MM.1S (cell line): Measurements from ENCODE around the gene MAGEA8.

Experiments
- DNase-seq: peaks from one replicate; pipeline ENCODE4 v3.0.0-alpha.2; 2015
- H2AFZ ChIP-seq: fragments of 300-600 bp; sonication (generic); 2 replicates; pipeline ENCODE4 v1.6.0; 2016; ENCODE audit warnings: antibody characterized with exemption, low read length
- H3F3A ChIP-seq: fragments of 300-600 bp; sonication (generic); 2 replicates; pipeline ENCODE4 v1.6.1; 2016; ENCODE audit warnings: mild to moderate bottlenecking, antibody characterized with exemption, low read length, moderate library complexity, mixed read lengths; ENCODE audit not compliant: insufficient read depth
- H3K27ac ChIP-seq: fragments of 300-600 bp; sonication (generic); 2 replicates; pipeline ENCODE4 v1.5.1; 2016; ENCODE audit warnings: mild to moderate bottlenecking, low read length
- H3K27me3 ChIP-seq: fragments of 300-600 bp; sonication (generic); replicated peaks from 2 replicates; pipeline ENCODE4 v1.6.0; 2016; ENCODE audit warnings: low read length; ENCODE audit not compliant: insufficient read depth
- H3K36me3 ChIP-seq: fragments of 300-600 bp; sonication (generic); replicated peaks from 2 replicates; pipeline ENCODE4 v1.6.1; 2016; ENCODE audit warnings: mild to moderate bottlenecking, low read length, mixed read lengths; ENCODE audit not compliant: insufficient read depth
- H3K4me1 ChIP-seq: fragments of 300-600 bp; sonication (generic); 2 replicates; pipeline ENCODE4 v1.6.1; 2016; ENCODE audit warnings: low read length, mixed read lengths
- H3K4me2 ChIP-seq: fragments of 300-600 bp; sonication (generic); 2 replicates; pipeline ENCODE4 v1.6.0; 2016; ENCODE audit warnings: low read depth, low read length
- H3K4me3 ChIP-seq: fragments of 300-600 bp; sonication (generic); 2 replicates; pipeline ENCODE4 v1.5.1; 2016; ENCODE audit warnings: low read length, mixed read lengths
- H3K79me2 ChIP-seq: fragments of 300-600 bp; sonication (generic); 2 replicates; pipeline ENCODE4 v1.6.1; 2016; ENCODE audit warnings: mixed run types, low read length, mixed read lengths
- H3K9ac ChIP-seq: fragments of 300-600 bp; sonication (generic); 2 replicates; pipeline ENCODE4 v1.6.1; 2016; ENCODE audit warnings: low read length, mixed read lengths
- H3K9me2 ChIP-seq: fragments of 300-600 bp; sonication (generic); replicated peaks from 2 replicates; pipeline ENCODE4 v1.6.1; 2016; ENCODE audit warnings: mild to moderate bottlenecking, low read length, mixed read lengths; ENCODE audit not compliant: insufficient read depth
- H3K9me3 ChIP-seq: fragments of 300-600 bp; sonication (generic); replicated peaks from 2 replicates; pipeline ENCODE4 v1.6.1; 2016; ENCODE audit warnings: mild to moderate bottlenecking, low read length, mixed read lengths; ENCODE audit not compliant: insufficient read depth
- H4K20me1 ChIP-seq: fragments of 300-600 bp; sonication (generic); 2 replicates; pipeline ENCODE4 v1.6.1; 2016; ENCODE audit warnings: mild to moderate bottlenecking, low read length, moderate library complexity, mixed read lengths; ENCODE audit not compliant: insufficient read depth
- CTCF ChIP-seq: fragments of 300-600 bp; sonication (generic); IDR thresholded peaks from 2 replicates; pipeline ENCODE4 v1.5.1; 2016; ENCODE audit warnings: antibody characterized with exemption, low read length, mixed read lengths
- EZH2 ChIP-seq: fragments of 300-600 bp; sonication (generic); optimal IDR thresholded peaks from 2 replicates; pipeline ENCODE3; 2017; ENCODE audit warnings: low read depth, mild to moderate bottlenecking, antibody characterized with exemption, low read length, mixed read lengths
- EZH2phosphoT487 ChIP-seq: fragments of 300-600 bp; sonication (generic); IDR thresholded peaks from 2 replicates; pipeline ENCODE4 v1.6.1; 2018; ENCODE audit warnings: antibody characterized with exemption, low read length

MAGEA8 gene

GRCh38 chrX:149837639-149838038, 43.3 kb upstream of the MAGEA8 start:
- H2AFZ ChIP-seq: no peak overlapping the region
- no peaks in the 10 kb centered on the region for H3K36me3 ChIP-seq
- no peak overlapping the region for H3K27ac ChIP-seq
- no peaks in the 10 kb centered on the region for H3K4me1 ChIP-seq
- H3K9me2 ChIP-seq: no peaks in the 10 kb centered on the region
- H3K4me2 ChIP-seq: no peak overlapping the region
- TF ChIP-seq EZH2phosphoT487 (no peak), CTCF (no peak), EZH2 (no peak)
- no peaks in the 10 kb centered on the region for H3K79me2 ChIP-seq
- no peak overlapping the region for H3K4me3 ChIP-seq
- no peaks in the 10 kb centered on the region for H3K9me3 ChIP-seq
- no peak for DNase-seq
- H3F3A ChIP-seq: no peaks in the 10 kb centered on the region
- H4K20me1 ChIP-seq: no peaks in the 10 kb centered on the region
- H3K27me3 ChIP-seq: no peaks in the 10 kb centered on the region
- no peak overlapping the region for H3K9ac ChIP-seq

- no peaks in the 10 kb centered on the region for H3K9me3 ChIP-seq
- H4K20me1 ChIP-seq: no peaks in the 10 kb centered on the region
- no peaks in the 10 kb centered on the region for H3K36me3 ChIP-seq
These were observed 39.1 kb upstream of the MAGEA8 start for GRCh38 chrX:149841929-149842328.

DNA sequence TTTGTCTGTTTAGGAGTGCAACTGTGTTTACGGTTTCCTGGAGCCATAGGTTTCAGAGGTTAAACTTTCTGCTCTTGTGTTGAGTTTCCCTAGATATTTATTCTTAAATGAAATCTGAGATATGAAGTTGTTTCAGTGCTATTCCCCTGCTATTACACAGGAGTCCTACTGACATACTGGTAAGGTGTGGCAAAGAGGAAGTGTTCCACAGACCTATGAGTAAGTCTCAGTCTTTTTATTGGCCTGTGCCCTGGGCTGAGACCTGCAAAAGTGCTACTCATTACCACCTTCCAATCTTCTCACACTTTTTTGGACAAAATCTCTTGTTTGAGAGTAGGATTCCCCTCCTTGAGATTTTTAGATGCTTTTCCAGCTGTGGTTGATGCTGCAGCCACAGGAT, 35.6 kb upstream of the MAGEA8 start:
- Histone ChIP-seq H3K27ac (no peak overlapping the region), H3F3A (no peaks in the 10 kb centered on the region), H3K4me3 (no peak overlapping the region), H3K36me3 (no peaks in the 10 kb centered on the region), H3K4me2 (no peak overlapping the region), H3K79me2 (no peaks in the 10 kb centered on the region), H3K9ac (no peak overlapping the region), H4K20me1 (no peaks in the 10 kb centered on the region), H3K9me3 (no peaks in the 10 kb centered on the region), H3K4me1 (no peaks in the 10 kb centered on the region), H3K9me2 (no peaks in the 10 kb centered on the region), H3K27me3 (no peaks in the 10 kb centered on the region), H2AFZ (no peak overlapping the region)
- TF ChIP-seq EZH2phosphoT487 (no peak), CTCF (no peak), EZH2 (no peak)
- DNase-seq: no peak

More at GRCh38 chrX:149841929-149842328, 39.1 kb upstream of the MAGEA8 start:
- Histone ChIP-seq H3K4me1 (no peaks in the 10 kb centered on the region), H3K9me2 (no peaks in the 10 kb centered on the region), H3K27ac (no peak overlapping the region), H2AFZ (no peak overlapping the region), H3K27me3 (no peaks in the 10 kb centered on the region), H3K4me3 (no peak overlapping the region), H3K9ac (no peak overlapping the region), H3K79me2 (no peaks in the 10 kb centered on the region), H3K4me2 (no peak overlapping the region), H3F3A (no peaks in the 10 kb centered on the region)
- DNase-seq: no peak
- TF ChIP-seq EZH2 (no peak), EZH2phosphoT487 (no peak)

GRCh38 chrX:149846789-149847188, 34.2 kb upstream of the MAGEA8 start:
- H3K27me3 ChIP-seq: no peaks in the 10 kb centered on the region
- H3K79me2 ChIP-seq: no peaks in the 10 kb centered on the region
- no peaks in the 10 kb centered on the region for H3K9me3 ChIP-seq
- H4K20me1 ChIP-seq: no peaks in the 10 kb centered on the region
- no peaks in the 10 kb centered on the region for H3K36me3 ChIP-seq
- no peak for DNase-seq
- H3K9me2 ChIP-seq: no peaks in the 10 kb centered on the region
- no peak overlapping the region for H3K4me3 ChIP-seq
- no peak overlapping the region for H3K4me2 ChIP-seq
- TF ChIP-seq EZH2 (no peak), CTCF (no peak), EZH2phosphoT487 (no peak)
- no peak overlapping the region for H3K9ac ChIP-seq
- no peaks in the 10 kb centered on the region for H3K4me1 ChIP-seq
- no peaks in the 10 kb centered on the region for H3F3A ChIP-seq
- no peak overlapping the region for H2AFZ ChIP-seq
- no peak overlapping the region for H3K27ac ChIP-seq
